COR-L47 (cell line): Measurements from ENCODE around the gene EPGN.

Source experiments
- DNase-seq: peaks from one replicate; lab custom pipeline; 2025; lab: John Stamatoyannopoulos, UW

EPGN gene, protein sequence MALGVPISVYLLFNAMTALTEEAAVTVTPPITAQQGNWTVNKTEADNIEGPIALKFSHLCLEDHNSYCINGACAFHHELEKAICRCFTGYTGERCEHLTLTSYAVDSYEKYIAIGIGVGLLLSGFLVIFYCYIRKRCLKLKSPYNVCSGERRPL

GRCh38 chr4:74308215-74308614, at the start of gene EPGN:
EPGN (plus strand) TSS chr4:74308470; CDS start chr4:74308534, 64 bp downstream.
- no peak for DNase-seq

DNA sequence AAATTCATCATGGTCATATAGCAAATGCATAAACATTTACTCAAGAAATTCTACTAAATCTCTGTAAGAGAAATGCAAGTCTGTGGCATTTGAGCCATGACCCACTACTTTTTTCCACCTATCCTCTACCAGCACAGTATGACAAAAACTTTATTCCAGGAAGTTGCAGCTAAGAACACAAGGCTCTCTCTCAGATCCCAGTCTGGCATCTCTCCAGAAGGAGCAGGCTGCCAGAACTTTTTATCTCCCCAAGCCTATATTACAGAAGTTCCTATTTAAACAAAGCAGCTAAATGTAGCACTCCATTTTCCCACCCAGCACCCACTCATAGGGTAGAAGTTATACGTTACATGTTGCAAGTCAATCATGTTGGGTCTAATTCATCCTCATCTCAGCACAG, 49.3 kb upstream of the EPGN start:
- no peak for DNase-seq

DNA sequence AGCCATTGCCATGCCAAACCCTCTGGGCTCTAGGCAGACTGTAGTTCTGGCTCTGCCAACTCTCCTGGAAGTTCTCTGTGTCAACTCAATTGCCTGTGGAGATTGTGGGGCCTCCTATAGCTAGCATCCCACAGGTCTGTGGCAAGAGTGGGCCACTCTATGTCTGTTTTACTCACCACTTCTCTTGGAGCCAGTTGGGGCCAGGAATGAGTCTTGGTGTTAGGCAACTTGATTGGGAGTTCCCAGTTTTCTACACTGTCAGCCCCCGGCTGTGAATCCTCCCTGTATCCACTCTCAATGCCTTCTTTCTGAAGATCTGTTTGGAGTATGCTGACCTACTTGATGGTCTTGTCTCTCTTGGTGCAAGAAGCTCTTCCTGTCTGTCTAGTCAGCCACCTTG, 48.2 kb upstream of the EPGN start:
- DNase-seq, result no peak

DNA sequence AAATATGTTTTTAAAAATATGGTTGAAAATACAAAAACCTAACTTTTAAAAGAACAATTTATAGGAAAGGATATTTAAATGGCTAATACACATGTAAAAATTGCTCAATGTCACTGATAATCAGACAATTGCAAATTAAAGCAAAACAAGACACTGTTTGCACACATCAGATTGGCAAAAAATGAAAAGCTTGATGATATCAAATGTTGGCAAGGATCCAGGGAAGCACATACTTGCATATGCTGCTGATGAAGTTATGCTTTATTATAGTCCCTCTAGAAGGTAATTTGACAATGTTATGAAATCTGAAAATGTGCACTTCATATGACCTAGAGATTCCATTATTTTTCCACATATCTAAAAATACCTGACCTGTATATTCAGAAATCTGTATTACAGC, 45.7 kb upstream of the EPGN start:
- peak; percentile 19 for DNase-seq

DNA sequence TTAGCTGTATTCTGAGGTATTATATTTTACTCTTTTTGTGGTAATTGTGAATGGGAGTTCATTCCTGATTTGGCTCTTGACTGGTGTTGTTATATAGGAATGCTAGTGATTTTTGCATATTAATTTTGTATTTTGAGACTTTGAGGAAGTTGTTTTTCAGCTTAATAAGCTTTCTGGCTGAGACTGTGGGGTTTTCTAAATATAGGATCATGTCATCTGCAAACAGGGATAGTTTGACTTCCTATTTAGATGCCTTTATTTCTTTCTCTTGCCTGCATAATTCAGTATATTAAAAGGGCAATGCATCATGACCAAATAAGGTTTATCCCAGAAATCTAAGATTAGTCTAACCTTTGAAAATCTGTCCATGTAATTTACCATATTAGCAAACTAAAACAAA, 44.7 kb upstream of the EPGN start:
- no peak for DNase-seq

DNA sequence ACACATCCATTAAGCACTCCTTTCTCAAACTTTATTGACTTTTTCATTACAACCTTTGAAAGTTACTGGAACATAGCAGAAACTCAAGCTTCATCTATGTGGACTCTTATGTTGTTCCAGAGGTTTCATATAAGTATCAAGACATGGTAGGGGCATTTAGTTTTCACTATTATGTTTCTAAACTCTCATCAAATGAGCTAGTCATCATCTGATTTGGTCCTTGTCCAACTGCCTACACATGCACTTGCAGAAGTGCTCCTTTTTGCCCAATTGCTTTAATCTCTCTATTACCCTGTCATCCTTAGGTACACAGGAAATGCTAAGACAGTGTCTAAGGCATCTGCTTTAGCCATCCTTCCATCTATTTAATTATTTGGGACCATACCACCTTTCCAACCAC, 42.2 kb upstream of the EPGN start:
- DNase-seq, result no peak

- DNase-seq, result peak; percentile 35
These were observed 40.2 kb upstream of the EPGN start for GRCh38 chr4:74267998-74268606.

- DNase-seq, result no peak
These were observed 39.6 kb upstream of the EPGN start for GRCh38 chr4:74268643-74269042.

GRCh38 chr4:74278490-74278889, 29.8 kb upstream of the EPGN start:
- no peak for DNase-seq

DNA sequence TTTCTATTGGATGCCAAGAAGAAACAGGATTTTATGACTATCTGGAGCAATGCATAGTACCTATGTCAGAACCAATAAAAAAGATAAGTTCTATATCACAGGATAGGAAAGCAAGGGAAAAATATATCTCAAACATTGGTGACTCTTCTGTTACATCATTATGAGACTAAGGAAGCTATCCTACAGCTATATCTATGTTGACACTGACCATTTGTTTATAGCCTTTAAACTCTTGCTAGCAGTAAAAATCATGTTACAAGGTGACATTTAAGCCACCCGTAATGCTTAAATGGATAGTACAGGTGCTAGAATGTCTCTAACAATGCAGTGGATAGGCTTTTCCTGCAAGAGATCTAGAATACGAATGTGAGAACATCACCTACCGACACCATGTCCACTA, 28.6 kb upstream of the EPGN start:
- no peak for DNase-seq

- DNase-seq, result no peak
These were observed 25.3 kb upstream of the EPGN start for GRCh38 chr4:74282926-74283325.

DNA sequence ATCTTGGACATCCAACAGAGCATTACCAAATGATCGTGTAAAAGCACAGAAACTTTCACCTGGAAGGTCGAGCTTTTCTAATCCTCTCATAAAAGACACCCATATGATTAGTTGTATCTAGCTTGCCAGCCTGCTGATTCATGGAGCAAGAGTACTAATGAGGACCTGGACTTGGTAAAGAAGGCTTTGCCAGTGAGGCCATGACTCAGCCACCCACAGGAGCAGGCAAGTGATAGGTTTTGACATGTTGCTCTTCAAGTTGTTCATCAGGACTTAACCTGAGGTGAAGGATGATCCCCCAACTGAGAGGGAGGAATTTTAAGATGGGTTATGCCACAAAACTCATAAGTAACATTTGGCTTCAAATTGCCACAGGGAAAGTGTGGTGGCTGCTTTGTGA, 24.7 kb upstream of the EPGN start:
- no peak for DNase-seq

DNA sequence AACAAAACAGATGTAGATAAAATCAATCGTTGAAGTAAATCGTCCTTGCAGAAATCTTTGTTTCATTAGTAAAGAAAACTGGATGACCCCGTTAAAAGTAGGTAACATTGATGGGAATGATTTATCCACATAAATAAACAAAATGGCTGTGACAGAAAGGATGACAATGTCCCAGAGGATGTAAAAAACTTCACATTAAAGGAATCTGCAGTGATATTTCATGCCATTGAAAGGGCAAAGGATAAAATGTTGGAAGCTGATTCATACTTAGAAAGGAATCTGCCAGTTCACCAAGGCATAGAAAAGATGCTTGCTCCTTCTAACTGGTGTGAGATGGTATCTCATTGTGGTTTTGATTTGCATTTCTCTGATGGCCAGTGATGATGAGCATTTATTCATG, 24.2 kb upstream of the EPGN start:
- DNase-seq, result no peak

GRCh38 chr4:74287164-74287563, 21.1 kb upstream of the EPGN start:
- no peak for DNase-seq

- DNase-seq, result no peak
These were observed 20.5 kb upstream of the EPGN start for GRCh38 chr4:74287791-74288190.

DNA sequence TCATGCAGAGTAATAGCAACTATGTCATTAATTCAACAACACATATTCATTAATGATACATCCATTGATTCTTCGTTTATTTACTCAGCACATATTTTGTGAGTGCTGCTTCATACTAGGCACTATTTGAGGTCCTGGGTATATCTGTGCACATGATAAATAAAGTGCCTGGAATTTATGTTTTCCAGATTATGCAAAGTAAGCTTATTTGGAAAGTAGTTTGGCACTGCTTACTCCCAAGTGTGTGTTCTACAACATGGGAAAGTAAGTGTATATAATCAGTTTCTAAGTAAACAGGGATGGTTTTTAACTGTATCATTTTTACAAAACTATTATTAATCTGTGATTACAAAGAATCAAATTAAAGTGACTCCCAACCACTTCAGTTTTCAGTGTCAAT, 16.8 kb upstream of the EPGN start:
- no peak for DNase-seq

DNA sequence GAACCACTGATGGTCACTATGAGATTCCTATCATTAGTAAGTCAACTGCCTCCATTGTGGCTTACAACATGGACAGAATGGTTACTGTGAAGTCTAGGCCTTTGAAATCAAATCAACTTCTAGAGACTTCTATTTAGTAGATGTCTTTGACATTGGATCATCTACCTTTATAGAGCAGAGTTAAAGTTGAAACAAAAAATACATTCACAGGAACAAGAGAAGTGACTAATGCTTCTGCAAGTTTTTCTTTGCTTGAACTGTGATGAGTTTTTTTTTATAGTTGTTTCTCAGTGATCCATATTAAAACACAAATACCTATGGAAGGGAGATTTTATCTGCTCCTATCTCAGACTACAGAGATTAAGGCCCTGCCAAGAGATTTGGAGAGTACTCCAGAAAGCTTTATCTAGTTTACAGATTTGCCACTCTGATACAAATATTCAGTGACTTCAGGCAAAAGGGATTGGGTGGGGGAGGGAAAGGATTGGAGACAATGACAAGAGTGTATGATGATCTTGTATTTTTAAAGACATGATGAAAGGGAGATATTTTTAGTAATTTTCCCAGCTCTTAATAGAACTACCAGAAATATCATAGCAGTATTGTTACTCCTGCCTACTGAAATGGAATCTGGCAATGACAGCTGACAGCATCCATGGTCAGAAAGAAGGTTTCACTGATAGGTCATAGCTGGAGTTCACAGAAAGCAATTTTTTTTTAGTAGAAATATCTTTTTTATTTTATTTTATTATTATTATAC, 16.0 kb upstream of the EPGN start:
- DNase-seq, result no peak

DNA sequence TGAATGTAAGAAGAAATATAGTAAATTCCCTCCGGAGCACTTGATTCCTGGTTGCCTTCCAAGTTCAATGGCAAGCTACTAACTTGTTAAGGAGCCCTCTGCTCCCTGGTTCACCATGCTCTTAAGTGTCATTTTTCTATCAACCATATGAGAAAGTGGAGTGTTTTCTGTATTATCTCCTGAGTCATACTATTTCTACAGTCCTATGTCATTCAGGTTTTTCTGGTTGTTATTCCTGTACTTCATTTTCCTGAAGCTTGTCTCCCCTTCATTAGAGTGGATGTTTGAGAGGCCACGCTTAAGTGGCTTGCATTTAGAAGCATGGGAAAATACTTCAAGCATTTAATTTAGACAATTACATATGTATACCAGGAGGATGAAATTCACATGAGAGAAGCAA, 14.7 kb upstream of the EPGN start:
- DNase-seq, result no peak

DNA sequence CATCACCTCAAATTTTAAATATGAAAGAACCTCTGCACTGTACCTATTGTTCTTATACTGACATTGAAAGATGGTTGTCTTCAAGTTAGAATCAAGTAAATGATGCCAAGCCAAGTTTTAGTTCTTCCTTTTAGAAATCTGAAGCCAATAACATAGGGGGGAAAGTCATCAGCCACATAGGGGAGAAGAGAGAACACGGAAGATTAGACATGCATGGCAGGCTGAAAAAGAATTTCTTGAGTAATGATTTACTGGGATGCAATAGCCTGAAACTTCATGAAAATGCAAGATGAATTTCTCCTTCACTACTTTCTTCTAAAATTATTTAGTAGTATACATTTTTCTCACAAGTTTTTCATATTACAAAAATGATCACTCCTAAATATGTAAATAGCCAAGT, 13.6 kb upstream of the EPGN start:
- no peak for DNase-seq

GRCh38 chr4:74297539-74297938, 10.7 kb upstream of the EPGN start:
- DNase-seq, result no peak

GRCh38 chr4:74304095-74304625, 4.1 kb upstream of the EPGN start:
- DNase-seq, result no peak

DNA sequence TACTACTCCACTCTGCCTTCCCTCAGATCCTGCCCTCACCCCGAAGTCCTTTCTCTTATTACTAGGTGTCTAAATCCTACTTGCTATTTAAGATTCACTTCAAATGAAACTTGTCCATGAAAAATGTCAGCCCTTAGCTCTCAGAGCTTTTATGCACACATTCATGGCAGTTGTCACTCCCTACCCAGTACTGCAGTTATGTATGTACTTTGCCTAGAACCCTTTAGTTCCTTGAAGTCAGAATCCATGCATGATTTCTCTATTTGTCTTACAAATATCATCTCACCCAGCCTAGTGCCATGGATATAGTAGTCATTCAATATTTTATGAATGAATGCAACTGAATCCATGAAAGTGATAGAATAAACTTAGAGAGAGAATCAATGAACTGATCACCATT, 3.3 kb upstream of the EPGN start:
- no peak for DNase-seq

DNA sequence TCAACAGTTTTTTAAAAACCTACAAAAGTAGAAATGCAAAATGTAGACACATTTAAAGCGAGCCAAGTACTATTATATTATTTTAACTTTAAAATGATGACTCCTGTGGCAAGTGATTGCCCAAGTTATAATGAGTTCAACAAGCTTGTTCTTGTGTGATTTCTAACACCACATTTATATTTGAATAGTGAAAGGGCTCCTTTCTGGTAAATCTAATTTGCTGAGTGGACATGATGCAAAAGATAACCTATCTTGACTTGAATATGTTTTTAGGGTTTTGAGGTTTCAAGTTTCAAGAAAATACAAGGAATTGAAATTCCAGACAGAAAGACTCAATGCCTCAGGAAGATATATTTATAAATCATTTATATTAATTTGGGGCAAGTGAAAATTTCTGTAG, 1.1 kb upstream of the EPGN start:
- DNase-seq, result no peak
